CD4-positive, alpha-beta T cell treated with Interleukin-4 for 1 hour (primary cell): ENCODE results near the gene A2ML1.
"Not testable (repeated sequence)": the region's sequence is repeated elsewhere in the genome, so short reads cannot be mapped to it uniquely, and the experiment has no call there.

Experiments
- DNase-seq, 2 donors: peaks; one replicate each; pipeline ENCODE4 v3.0.0-alpha.2; 2020 to 2022

A2ML1 gene

GRCh38 chr12:8818526-8818925 is 3.9 kb upstream of the A2ML1 start:
- DNase-seq = no peak

- DNase-seq = no peak
Measured at GRCh38 chr12:8819666-8819980, 2.8 kb upstream of the A2ML1 start.

- not testable (repeated sequence) for DNase-seq
Measured at GRCh38 chr12:8820676-8821407, 1.6 kb upstream of the A2ML1 start.

- no peak for DNase-seq
Measured at GRCh38 chr12:8821591-8821990, 830 bp upstream of the A2ML1 start.

GRCh38 chr12:8823565-8824300 is 1.3 kb downstream of the A2ML1 start:
- no peak for DNase-seq

GRCh38 chr12:8827551-8828256 is 5.3 kb downstream of the A2ML1 start:
- no peak for DNase-seq

GRCh38 chr12:8828257-8829124 is 6.1 kb downstream of the A2ML1 start:
- no peak for DNase-seq

- DNase-seq = no peak
Measured at GRCh38 chr12:8829125-8829518, 6.7 kb downstream of the A2ML1 start.

GRCh38 chr12:8829621-8830020 is 7.2 kb downstream of the A2ML1 start:
- no peak for DNase-seq

GRCh38 chr12:8831116-8831515 is 8.7 kb downstream of the A2ML1 start:
- DNase-seq = no peak

GRCh38 chr12:8832500-8832899 is 10.1 kb downstream of the A2ML1 start:
- DNase-seq = no peak

- DNase-seq = no peak
Measured at GRCh38 chr12:8834230-8834629, 11.8 kb downstream of the A2ML1 start.

- no peak for DNase-seq
Measured at GRCh38 chr12:8837291-8837690, 14.9 kb downstream of the A2ML1 start.

- DNase-seq = no peak
Measured at GRCh38 chr12:8840321-8840720, 17.9 kb downstream of the A2ML1 start.

GRCh38 chr12:8840938-8841633 is 18.7 kb downstream of the A2ML1 start:
- DNase-seq = no peak

GRCh38 chr12:8841778-8842177 is 19.4 kb downstream of the A2ML1 start:
- no peak for DNase-seq

GRCh38 chr12:8844665-8845064 is 22.2 kb downstream of the A2ML1 start:
- DNase-seq = no peak

GRCh38 chr12:8846305-8846704 is 23.9 kb downstream of the A2ML1 start:
- DNase-seq = no peak

- no peak for DNase-seq
Measured at GRCh38 chr12:8847435-8847834, 25.0 kb downstream of the A2ML1 start.

- no peak for DNase-seq
Measured at GRCh38 chr12:8849876-8850275, 27.5 kb downstream of the A2ML1 start.

GRCh38 chr12:8852119-8852518 is 29.7 kb downstream of the A2ML1 start:
- no peak for DNase-seq

GRCh38 chr12:8855891-8856290 is 33.5 kb downstream of the A2ML1 start:
- no peak for DNase-seq
